Neural progenitor cell (in vitro differentiated cells): ENCODE results near the gene SCRN1. TPM values are rescaled to one million over a fixed set of nuclear protein-coding genes. Genes with fewer than 3 reads are reported as not detected.

Source experiments
- DNase-seq: peaks from one replicate; pipeline ENCODE4 v3.0.0-alpha.2; 2016; ENCODE audit warnings: low spot score
- H2AFZ ChIP-seq: fragments of 200-600 bp; sonication (generic); replicated peaks from 2 replicates; pipeline ENCODE4 v1.6.1; 2016; ENCODE audit warnings: antibody characterized with exemption
- H3F3A ChIP-seq: fragments of 200-600 bp; sonication (generic); 2 replicates; pipeline ENCODE4 v1.6.1; 2016; ENCODE audit warnings: antibody characterized with exemption, low read depth
- H3K27ac ChIP-seq: fragments of 200-600 bp; sonication (generic); 2 replicates; pipeline ENCODE4 v1.5.1; 2016; ENCODE audit warnings: mild to moderate bottlenecking
- H3K27me3 ChIP-seq: fragments of 200-600 bp; sonication (generic); 2 replicates; pipeline ENCODE4 v1.6.1; 2016; ENCODE audit warnings: mild to moderate bottlenecking, moderate library complexity
- H3K36me3 ChIP-seq: fragments of 200-600 bp; sonication (generic); 2 replicates; pipeline ENCODE4 v1.5.1; 2016
- H3K4me1 ChIP-seq: fragments of 200-600 bp; sonication (generic); 2 replicates; pipeline ENCODE4 v1.6.1; 2016; ENCODE audit warnings: mixed run types
- H3K4me2 ChIP-seq: fragments of 200-600 bp; sonication (generic); 2 replicates; pipeline ENCODE4 v1.6.1; 2016
- H3K4me3 ChIP-seq: fragments of 200-600 bp; sonication (generic); 2 replicates; pipeline ENCODE4 v1.5.1; 2016
- H3K79me2 ChIP-seq: fragments of 200-600 bp; sonication (generic); 2 replicates; pipeline ENCODE4 v1.6.1; 2016; ENCODE audit warnings: low read depth
- H3K9ac ChIP-seq: fragments of 200-600 bp; sonication (generic); 2 replicates; pipeline ENCODE4 v1.6.1; 2016
- H3K9me3 ChIP-seq: fragments of 200-600 bp; sonication (generic); 2 replicates; pipeline ENCODE4 v1.5.1; 2016; ENCODE audit warnings: low read depth
- H4K20me1 ChIP-seq: fragments of 200-600 bp; sonication (generic); 2 replicates; pipeline ENCODE4 v1.6.1; 2016; ENCODE audit warnings: low read depth
- H3K27ac Mint-ChIP-seq: 3 replicates; pipeline ENCODE4 v1.8.0; 2021; ENCODE audit warnings: mixed read lengths
- H3K27me3 Mint-ChIP-seq: 2 replicates; pipeline ENCODE4 v1.8.0; 2022; ENCODE audit warnings: low read depth, mild to moderate bottlenecking, inconsistent platforms, moderate library complexity, mixed read lengths; ENCODE audit not compliant: insufficient read depth
- H3K36me3 Mint-ChIP-seq: 3 replicates; pipeline ENCODE4 v1.8.0; 2021; ENCODE audit warnings: mixed read lengths
- H3K4me1 Mint-ChIP-seq: 3 replicates; pipeline ENCODE4 v1.8.0; 2021; ENCODE audit warnings: mixed read lengths
- H3K4me3 Mint-ChIP-seq: 3 replicates; pipeline ENCODE4 v1.8.0; 2021; ENCODE audit warnings: mild to moderate bottlenecking, moderate library complexity, mixed read lengths
- H3K9me3 Mint-ChIP-seq: 3 replicates; pipeline ENCODE4 v1.8.0; 2020; ENCODE audit warnings: mixed read lengths
- EZH2 ChIP-seq: fragments of 200-600 bp; sonication (generic); IDR thresholded peaks from 2 replicates; pipeline ENCODE4 v1.6.1; 2017; ENCODE audit warnings: antibody characterized with exemption, mild to moderate bottlenecking, moderate library complexity
- EZH2phosphoT487 ChIP-seq: fragments of 200-600 bp; sonication (generic); IDR thresholded peaks from 2 replicates; pipeline ENCODE4 v1.6.1; 2017; ENCODE audit warnings: antibody characterized with exemption
- total RNA-seq: library from RNA; depleted of rRNA; stranded (reverse); fragments of >200 nt; gene quantifications from 2 replicates; pipeline ENCODE4 v1.2.3, GENCODE V29; 2015; ENCODE audit warnings: low replicate concordance
- TF ChIP-seq, protein P1 (sequence below): fragments of 200-600 bp; sonication (generic); IDR thresholded peaks from 2 replicates; pipeline ENCODE4 v1.5.1; 2017; ENCODE audit warnings: antibody characterized with exemption, mild to moderate bottlenecking

Gene SCRN1
- total RNA-seq, 1 donor from 2014 or later = 106 TPM

DNA sequence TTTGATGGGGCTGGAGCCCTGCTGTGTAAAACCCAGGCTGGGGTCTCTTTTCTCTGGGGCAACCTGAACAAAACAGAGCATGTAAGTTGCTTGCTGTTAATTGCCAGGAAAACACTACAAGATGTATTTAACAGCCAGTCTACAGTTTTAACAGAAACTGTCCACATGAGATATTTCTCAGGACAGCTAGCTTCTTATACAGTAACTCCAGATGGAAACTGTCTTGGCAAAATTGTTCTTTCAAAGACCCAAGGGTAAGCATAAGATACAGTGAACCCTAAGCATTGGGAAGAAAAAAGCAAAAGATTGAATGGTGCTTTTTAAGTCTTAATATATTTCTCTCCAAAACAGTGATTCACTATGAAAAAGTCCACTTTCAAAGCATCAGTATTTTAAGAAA, 28.9 kb upstream of the SCRN1 start:
- no peaks in the 10 kb centered on the region for H3K9me3 Mint-ChIP-seq
- no peaks in the 10 kb centered on the region for H3F3A ChIP-seq
- H3K36me3 Mint-ChIP-seq = peaks cover 14% of the 10 kb centered on the region

DNA sequence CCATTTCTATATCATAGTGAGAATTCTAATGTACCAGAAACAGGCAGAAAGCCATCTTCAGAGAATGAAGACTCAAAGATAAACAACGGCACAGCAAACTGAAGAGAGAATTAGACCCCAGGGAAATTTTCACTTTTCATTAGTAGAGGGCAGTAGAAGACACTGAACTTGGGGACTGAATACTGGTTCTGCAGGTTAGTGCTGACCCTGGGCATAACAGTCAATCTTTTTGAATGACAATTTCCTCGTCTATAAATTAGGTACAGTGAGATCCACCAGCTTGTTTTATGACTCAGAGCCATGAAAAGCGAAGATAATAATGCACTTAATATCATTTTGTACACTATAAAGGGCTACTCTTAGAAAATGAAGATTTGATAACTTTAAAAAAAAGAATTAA, 23.2 kb upstream of the SCRN1 start:
- H3K36me3 Mint-ChIP-seq = peaks cover 8% of the 10 kb centered on the region
- H2AFZ ChIP-seq = no peak overlapping the region
- no peak overlapping the region for H3K27ac ChIP-seq
- no peak overlapping the region for H3K4me2 ChIP-seq
- H3K27me3 Mint-ChIP-seq = no peaks in the 10 kb centered on the region
- H3K27me3 ChIP-seq = no peaks in the 10 kb centered on the region
- no peaks in the 10 kb centered on the region for H3K79me2 ChIP-seq
- no peak overlapping the region for H3K9ac ChIP-seq
- H3K4me3 Mint-ChIP-seq = no peak overlapping the region
- H3K4me1 ChIP-seq = no peaks in the 10 kb centered on the region
- no peak for DNase-seq
- H3K36me3 ChIP-seq = no peaks in the 10 kb centered on the region
- H4K20me1 ChIP-seq = no peaks in the 10 kb centered on the region
- H3K27ac Mint-ChIP-seq = no peak overlapping the region
- TF ChIP-seq EZH2phosphoT487 (no peak), EZH2 (no peak)
- TF ChIP-seq, protein P1, sequence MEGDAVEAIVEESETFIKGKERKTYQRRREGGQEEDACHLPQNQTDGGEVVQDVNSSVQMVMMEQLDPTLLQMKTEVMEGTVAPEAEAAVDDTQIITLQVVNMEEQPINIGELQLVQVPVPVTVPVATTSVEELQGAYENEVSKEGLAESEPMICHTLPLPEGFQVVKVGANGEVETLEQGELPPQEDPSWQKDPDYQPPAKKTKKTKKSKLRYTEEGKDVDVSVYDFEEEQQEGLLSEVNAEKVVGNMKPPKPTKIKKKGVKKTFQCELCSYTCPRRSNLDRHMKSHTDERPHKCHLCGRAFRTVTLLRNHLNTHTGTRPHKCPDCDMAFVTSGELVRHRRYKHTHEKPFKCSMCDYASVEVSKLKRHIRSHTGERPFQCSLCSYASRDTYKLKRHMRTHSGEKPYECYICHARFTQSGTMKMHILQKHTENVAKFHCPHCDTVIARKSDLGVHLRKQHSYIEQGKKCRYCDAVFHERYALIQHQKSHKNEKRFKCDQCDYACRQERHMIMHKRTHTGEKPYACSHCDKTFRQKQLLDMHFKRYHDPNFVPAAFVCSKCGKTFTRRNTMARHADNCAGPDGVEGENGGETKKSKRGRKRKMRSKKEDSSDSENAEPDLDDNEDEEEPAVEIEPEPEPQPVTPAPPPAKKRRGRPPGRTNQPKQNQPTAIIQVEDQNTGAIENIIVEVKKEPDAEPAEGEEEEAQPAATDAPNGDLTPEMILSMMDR = no peak
- H3K4me1 Mint-ChIP-seq = no peaks in the 10 kb centered on the region
- H3K9me3 Mint-ChIP-seq = no peaks in the 10 kb centered on the region
- H3F3A ChIP-seq = peaks cover 5% of the 10 kb centered on the region
- no peaks in the 10 kb centered on the region for H3K9me3 ChIP-seq
- H3K4me3 ChIP-seq = no peak overlapping the region

More for the DNA sequence above, 28.9 kb upstream of the SCRN1 start:
- Histone ChIP-seq H3K4me1 (peaks cover 5% of the 10 kb centered on the region), H3K36me3 (no peaks in the 10 kb centered on the region), H3K4me2 (no peak overlapping the region), H3K27me3 (no peaks in the 10 kb centered on the region), H3K27ac (no peak overlapping the region), H3K79me2 (no peaks in the 10 kb centered on the region), H3K9ac (no peak overlapping the region), H2AFZ (no peak overlapping the region), H4K20me1 (no peaks in the 10 kb centered on the region), H3K4me3 (no peak overlapping the region), H3K9me3 (no peaks in the 10 kb centered on the region)
- Mint-ChIP-seq H3K27me3 (no peaks in the 10 kb centered on the region), H3K4me3 (no peak overlapping the region), H3K4me1 (peaks cover under 1% of the 10 kb centered on the region), H3K27ac (no peak overlapping the region)
- DNase-seq = no peak
- no peak for TF ChIP-seq EZH2

DNA sequence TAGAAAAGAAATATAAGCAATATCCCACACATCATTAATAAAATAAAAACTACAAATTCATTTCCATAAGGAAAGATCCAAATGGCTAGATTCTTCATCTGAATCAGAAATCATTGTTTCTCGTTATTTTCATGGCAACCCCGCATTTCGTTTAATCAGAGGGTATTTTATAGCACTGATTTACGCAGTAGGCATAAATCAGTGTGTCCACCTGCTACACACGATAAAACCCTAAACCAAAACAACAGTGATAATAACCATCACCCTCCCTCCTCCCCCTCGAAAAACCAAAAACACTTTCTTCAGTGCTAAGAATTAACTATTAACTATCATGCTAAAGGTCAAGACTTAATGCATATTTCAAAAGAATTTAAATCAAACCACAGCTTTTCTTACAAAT, 20.4 kb upstream of the SCRN1 start:
- Mint-ChIP-seq H3K9me3 (no peaks in the 10 kb centered on the region), H3K27ac (no peak overlapping the region), H3K4me1 (peaks cover 12% of the 10 kb centered on the region), H3K27me3 (no peaks in the 10 kb centered on the region), H3K36me3 (peaks cover 2% of the 10 kb centered on the region), H3K4me3 (no peak overlapping the region)
- no peak for TF ChIP-seq EZH2
- TF ChIP-seq EZH2phosphoT487 = no peak
- TF ChIP-seq, protein P1 = no peak
- DNase-seq = no peak
- Histone ChIP-seq H3K27ac (no peak overlapping the region), H3F3A (peaks cover 5% of the 10 kb centered on the region), H3K36me3 (no peaks in the 10 kb centered on the region), H4K20me1 (no peaks in the 10 kb centered on the region), H3K4me1 (peaks cover 8% of the 10 kb centered on the region), H3K27me3 (no peaks in the 10 kb centered on the region), H3K4me3 (no peak overlapping the region), H3K4me2 (no peak overlapping the region), H2AFZ (no peak overlapping the region), H3K79me2 (no peaks in the 10 kb centered on the region), H3K9ac (no peak overlapping the region), H3K9me3 (no peaks in the 10 kb centered on the region)

DNA sequence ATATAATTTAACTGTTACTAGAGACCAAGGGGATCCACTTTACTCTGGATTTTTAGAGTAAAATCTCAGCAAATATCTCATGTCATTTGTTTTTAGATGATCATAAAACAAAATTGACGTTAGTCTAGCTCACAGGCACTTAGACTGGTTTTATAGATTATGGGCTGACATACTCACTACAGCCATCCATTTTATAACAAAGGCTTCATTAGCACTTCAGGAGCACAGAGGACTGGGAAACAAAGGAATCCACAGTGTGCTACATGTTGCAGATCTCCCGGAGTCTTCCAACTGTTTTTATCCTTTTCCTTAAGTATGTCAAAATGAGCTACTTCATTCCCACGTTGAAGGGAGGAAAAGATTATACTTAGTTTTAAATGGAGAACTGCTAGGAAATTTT, 15.9 kb upstream of the SCRN1 start:
- Mint-ChIP-seq H3K27me3 (peaks cover 3% of the 10 kb centered on the region), H3K27ac (peak overlapping the region; percentile 48), H3K4me1 (peaks cover 23% of the 10 kb centered on the region), H3K36me3 (no peaks in the 10 kb centered on the region), H3K4me3 (no peak overlapping the region), H3K9me3 (no peaks in the 10 kb centered on the region)
- Histone ChIP-seq H2AFZ (peak overlapping the region; percentile 83), H3K9ac (no peak overlapping the region), H3K36me3 (no peaks in the 10 kb centered on the region), H3K27ac (no peak overlapping the region), H3F3A (peaks cover 5% of the 10 kb centered on the region), H3K4me1 (peaks cover 9% of the 10 kb centered on the region), H3K4me3 (no peak overlapping the region), H3K4me2 (peak overlapping the region; percentile 45), H3K27me3 (no peaks in the 10 kb centered on the region), H3K9me3 (no peaks in the 10 kb centered on the region), H3K79me2 (no peaks in the 10 kb centered on the region), H4K20me1 (no peaks in the 10 kb centered on the region)
- TF ChIP-seq EZH2phosphoT487 (no peak), EZH2 (no peak)
- TF ChIP-seq, protein P1 = no peak
- DNase-seq = peak; percentile 54
